ENCODE measurements around the gene PRRT1B.

Gene PRRT1B

GRCh38 chr9:131554087-131554842 lies 8.9 kb downstream of the PRRT1B start:
- no peak for DNase-seq

DNA sequence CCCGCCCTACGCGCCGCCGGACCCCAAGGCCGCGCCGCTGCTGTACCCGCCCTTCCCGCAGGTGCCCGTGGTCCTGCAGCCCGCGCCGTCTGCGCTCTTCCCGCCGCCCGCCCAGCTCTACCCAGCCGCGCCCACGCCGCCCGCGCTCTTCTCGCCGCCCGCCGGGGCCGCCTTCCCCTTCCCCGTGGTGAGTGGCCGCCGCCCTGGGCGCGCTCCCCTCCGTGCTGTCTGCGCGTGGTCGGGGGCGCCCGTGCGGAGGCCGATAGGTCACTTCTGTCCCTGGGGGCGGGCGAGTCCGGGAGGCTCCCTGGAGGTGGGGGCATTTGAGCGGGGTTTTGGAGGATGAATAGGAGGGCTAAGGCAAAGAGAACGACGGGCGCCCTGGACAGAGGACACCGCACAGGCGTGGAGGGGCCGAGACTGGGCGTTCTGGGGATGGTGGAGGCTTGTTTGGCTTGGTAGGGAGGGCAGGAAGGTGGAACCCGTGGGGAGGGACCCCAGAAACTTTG lies 9.6 kb downstream of the PRRT1B start:
- no peak for DNase-seq

GRCh38 chr9:131555841-131556673 lies 10.7 kb downstream of the PRRT1B start:
- no peak for DNase-seq

- DNase-seq = no peak
Observed at GRCh38 chr9:131557855-131558548, 12.7 kb downstream of the PRRT1B start.

DNA sequence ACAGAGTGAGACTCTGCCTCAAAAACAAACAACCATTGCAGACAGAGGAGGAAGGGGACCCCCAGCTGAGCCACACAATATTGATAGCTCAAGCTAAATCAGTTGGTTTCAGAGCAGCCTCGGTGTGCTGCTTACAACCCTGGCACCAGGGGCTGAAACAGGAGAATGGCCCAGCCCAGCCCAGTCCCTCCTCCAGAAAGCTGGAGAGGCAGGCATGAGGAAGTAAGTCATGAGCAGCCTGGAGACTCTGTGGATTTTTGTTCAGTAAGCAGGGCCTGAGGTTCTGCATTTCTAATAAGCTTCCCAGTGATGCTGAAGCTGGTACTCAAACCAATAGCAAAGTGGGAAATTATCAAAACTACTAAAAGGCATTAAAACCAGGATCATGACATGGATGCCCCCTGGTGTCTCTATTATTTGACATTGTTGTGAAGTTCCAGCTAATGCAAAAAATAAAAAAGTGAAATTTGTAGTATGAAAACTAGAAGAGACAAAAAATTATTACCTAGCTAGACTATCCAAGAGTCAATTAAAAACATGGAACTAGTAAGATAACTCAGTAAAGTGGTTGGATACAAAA lies 14.2 kb downstream of the PRRT1B start:
- DNase-seq = no peak

GRCh38 chr9:131562032-131562959 lies 17.0 kb downstream of the PRRT1B start:
- peak; percentile 9 for DNase-seq

DNA sequence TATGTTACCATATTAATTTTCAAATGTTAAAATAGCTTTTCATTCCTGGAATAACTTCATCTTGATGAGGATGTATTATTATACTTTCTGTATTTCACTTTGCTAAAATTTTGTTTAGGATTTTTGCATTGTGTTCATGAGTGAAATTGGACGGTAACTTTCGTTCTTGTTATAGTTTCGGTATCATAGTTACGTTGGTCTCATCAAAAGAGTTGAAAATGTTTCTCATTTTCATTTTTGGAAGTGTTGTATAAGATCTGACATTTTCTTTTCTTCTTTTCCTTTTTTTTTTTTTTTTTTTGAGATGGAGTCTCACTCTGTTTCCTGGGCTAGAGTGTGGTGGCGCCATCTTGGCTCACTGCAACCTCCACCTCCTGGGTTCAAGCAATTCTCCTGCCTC lies 20.0 kb downstream of the PRRT1B start:
- no peak for DNase-seq

DNA sequence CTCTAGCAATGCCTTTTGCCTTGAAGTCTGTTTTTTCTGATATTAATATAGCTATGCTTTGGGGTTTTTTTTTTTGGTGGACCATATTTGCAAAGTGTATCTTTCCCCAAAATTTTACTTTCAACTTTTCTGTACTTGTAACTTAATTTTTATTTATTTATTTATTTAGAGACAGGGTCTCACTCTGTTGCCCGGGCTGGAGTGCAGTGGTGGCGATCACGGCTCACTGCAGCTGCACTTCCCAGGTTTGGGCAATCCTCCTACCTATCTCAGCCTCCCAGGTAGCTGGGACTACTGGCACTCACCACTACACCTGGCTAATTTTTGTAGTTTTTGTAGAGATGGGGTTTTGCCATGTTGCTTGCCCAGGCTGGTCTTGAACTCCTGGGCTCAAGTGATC lies 20.8 kb downstream of the PRRT1B start:
- DNase-seq = no peak

- no peak for DNase-seq
Observed at GRCh38 chr9:131567910-131568309, 22.6 kb downstream of the PRRT1B start.

GRCh38 chr9:131574730-131575640 lies 29.7 kb downstream of the PRRT1B start:
- no peak for DNase-seq

- DNase-seq = no peak
Observed at GRCh38 chr9:131575946-131576853, 30.9 kb downstream of the PRRT1B start.

DNA sequence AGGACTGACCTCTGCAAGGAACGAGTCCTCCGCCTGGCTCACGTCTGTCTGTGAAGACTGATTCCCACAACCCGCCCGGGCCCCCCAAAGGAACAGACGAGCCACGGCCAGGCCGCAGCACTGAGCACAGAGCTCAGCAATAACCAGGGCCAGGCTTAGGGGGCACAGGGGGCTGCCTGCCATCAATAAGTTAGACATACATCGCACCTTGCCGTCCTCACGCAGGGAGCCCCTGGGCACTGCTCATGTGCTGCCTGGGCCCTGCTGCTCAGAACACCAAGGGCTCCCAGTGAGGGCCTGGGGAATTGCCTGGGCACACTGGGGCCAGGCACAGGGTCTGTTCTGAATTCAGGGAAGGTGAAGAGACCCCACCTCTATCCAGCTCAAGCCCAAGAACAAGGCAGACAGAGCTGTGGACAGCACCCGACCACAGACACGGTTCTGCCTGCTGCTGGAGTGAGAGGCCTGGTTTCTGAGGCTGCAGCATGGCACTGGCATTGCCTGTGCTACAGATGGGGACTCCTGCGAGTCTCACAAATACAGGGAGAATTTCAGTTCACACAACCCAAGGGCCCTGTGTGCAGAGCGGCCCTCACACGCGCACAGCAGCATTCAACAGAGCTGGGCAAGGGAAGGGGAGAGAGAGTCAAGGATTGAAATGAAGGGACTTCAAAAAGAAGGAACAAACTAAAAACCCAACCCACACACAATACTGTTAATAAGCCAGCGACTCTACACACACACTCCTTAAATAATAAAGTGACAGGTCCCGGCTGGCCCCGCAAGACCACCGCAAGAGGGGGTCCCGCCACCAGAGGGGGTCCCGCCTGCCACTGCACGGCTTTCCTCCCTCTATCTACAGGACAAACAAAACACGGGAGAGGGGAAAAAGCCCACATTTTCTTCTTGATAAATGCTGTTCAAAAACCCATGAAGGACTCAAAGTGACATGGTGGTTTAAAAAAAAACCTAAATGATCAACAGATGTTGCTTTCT lies 32.0 kb downstream of the PRRT1B start:
- DNase-seq = no peak

GRCh38 chr9:131578021-131578420 lies 32.7 kb downstream of the PRRT1B start:
- DNase-seq = no peak

- DNase-seq = no peak
Observed at GRCh38 chr9:131578731-131579504, 33.6 kb downstream of the PRRT1B start.

GRCh38 chr9:131579789-131580211 lies 34.5 kb downstream of the PRRT1B start:
- DNase-seq = no peak

- no peak for DNase-seq
Observed at GRCh38 chr9:131580358-131580757, 35.0 kb downstream of the PRRT1B start.

DNA sequence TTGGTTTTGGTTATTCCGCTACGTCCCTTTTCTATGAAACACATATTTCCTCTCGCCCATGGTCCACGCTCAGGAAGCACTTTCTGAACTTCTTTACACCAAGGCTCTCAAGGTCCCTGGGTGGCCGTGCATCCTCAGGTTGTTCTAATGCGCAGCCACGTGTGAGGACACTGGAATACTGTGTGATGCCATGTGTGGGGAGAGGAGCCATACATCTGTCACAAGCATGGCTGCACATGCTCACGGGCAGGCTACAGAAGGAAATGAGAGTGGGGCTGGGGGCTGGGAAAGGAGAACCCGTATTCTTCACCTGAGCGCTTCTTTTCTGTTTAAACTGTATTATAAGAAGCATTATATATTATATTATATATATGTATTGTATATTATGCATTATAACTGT lies 36.7 kb downstream of the PRRT1B start:
- no peak for DNase-seq

All from NCI-H748 treated with DMSO at 0.1 percent for 48 hours (cell line).